Stimulated activated CD4-positive, alpha-beta T cell treated with anti-CD3 and anti-CD28 coated beads, Interleukin-12 subunit alpha, Interleukin-12 subunit beta, amount 100 ng/mL, for 4 hours (primary cell): ENCODE data around the gene PACSIN1.
"Not testable (repeated sequence)": the region's sequence is repeated elsewhere in the genome, so short reads cannot be mapped to it uniquely, and the experiment has no call there.

Source experiments
- DNase-seq: peaks from one replicate; pipeline ENCODE4 v3.0.0-alpha.2; 2020

PACSIN1 gene

GRCh38 chr6:34459899-34460593 is 5.8 kb upstream of the PACSIN1 start:
- peak; percentile 18 for DNase-seq

DNA sequence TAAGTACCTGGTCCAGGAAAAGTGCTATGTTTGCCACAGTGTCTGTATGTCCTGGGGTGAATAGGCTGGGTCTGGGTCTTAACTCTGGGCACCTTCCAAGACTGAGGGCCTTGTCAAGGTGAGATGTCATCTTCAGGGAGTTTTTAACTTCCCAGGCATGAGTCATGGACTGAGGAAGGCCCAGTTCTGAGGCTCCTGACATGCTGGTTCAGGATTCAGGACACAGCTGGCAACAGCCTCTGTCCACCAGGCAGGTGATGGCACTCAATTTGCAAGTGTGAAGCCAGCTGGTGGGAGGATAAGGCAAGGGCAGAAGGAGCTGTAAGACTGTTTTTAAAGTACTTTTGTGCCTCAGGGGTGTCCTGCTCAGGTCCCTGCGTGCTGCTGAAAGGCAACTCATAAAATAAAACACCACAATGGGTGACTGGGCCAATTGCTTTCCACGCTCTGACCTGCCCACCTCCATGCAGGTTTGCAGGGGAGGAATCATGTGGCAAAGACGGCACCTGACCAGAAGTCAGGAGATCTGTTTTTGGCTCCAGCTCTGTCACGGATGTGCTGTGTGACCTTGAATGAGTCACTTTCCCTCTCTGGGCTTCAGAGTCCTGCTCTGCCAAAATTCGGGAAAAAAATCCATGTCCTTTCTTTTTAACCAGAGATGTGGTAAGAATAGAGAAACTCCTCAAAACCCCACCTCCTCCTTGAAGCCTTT is 4.9 kb upstream of the PACSIN1 start:
- DNase-seq: no peak

GRCh38 chr6:34462010-34462409 is 3.9 kb upstream of the PACSIN1 start:
- DNase-seq: no peak

DNA sequence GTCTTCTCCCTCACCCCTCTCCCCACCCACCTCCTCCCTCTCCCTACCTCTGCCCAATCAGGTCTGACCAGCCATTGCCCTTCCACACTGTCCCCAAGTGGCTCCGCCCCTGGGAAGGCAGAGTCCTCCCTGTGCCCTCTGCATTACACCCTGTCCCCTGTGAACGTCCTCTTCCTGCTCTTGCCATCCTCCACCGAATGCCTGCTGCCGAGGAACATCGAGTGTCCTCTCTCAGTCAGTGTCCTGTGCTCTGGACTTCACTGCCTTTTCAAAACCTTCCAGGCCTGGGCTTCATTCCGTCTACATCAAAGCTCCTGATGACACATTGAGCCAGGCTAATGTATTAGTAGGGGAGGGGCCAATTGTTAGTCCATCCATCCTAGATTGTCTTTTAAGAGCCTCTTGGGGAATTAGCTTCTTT is 3.3 kb upstream of the PACSIN1 start:
- no peak for DNase-seq

DNA sequence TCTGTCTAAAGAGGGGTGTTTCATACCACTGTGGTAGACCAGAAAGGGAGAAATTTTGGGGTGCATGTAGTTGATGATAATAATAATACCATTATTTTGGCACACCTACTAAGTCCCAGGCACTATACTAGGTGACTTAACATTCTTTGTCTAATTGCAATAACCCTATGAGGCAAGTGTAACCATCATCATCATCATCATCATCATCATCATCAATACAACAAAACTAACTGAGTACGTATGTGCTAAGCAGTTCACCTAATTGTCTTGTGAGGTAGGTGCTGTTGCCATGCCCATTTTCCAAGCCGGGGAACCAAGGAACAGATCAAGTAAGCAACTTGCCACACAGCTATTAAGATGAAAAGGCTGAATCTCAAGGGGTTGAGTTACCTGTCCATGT is 2.6 kb upstream of the PACSIN1 start:
- DNase-seq: no peak

DNA sequence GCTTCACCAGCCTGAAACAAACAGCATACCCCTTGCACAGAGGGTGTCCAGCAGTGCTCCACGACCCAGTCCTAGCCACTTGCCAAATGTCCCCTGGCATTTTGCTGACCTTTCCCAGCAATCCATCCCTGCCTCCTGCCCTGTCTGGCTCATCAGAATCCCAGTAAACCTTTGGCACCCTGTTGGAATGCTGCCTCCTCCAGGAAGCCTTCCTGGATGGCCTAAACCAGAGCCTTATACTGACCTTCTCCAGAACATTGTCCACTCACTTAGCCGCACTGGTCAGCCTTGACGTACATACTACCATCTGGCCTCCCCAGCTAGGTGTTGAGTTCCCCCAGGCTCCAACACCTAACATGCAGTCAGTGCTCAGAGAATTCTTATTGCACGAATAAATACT is 2.0 kb upstream of the PACSIN1 start:
- DNase-seq: no peak

GRCh38 chr6:34466242-34467185 is 638 bp downstream of the PACSIN1 start:
- no peak for DNase-seq

DNA sequence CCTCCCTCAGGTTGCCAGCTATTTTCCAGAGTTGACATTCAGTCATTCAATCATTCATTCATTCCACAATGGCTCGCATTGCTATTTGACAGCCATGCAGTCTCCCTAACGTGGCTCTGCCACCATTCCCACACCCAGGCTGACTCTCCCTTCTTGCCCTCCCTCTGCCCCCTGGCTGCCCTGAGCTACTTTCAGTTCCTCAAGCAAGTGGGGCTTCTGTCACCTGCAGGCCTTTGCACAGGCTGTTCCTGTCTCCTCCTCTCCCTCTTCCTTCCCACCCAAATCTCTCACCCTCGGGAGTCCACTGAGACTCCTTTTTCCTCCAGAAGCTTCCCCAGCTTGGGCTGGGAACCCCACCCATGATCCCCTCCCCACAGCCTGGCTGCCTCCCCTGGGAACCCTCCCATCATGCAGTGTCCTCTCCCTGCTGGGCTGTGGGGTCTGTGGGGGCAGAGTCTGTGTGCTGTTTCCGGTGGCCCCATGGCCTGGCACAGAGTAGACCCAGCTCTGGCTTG is 2.6 kb downstream of the PACSIN1 start:
- no peak for DNase-seq

- no peak for DNase-seq
These were observed 3.6 kb downstream of the PACSIN1 start for GRCh38 chr6:34469499-34469898.

DNA sequence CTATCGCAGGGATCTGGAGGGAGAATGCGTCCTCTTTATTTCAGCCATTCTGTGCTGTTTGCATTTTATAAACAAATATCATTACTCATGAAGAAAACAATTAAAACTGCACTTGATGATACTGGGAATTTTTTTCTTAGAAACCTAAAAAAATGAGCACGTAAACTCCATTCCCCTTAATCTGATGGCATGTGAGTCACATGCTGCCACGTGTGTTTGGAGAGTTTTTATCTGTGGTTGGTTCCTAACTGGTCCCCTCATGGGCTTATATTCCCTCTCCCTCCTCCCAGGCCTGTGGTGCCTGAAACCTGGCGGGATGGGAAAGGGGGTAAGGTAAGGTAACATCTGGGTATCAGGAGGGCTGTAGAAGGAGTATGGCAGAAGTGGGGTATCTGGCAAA is 6.5 kb downstream of the PACSIN1 start:
- no peak for DNase-seq

DNA sequence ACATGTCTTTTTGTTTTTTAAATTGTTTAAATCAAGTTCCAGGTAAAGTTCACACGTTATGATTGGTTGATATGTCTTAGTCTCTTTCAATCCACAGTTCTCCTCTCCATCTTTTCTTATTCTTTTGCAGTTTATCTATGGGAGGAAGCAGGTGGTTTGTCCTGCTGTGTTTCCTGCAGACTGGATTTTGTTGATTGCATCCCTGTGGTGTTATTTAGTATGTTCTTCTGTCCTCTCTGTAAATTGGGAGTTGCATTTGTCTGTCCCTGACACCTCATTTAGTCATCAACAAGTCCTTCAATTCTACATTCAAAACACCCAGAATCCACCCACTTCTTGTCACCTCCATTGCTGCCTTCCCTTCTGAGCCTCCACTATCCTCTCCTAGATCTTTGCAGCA is 8.1 kb downstream of the PACSIN1 start:
- no peak for DNase-seq

DNA sequence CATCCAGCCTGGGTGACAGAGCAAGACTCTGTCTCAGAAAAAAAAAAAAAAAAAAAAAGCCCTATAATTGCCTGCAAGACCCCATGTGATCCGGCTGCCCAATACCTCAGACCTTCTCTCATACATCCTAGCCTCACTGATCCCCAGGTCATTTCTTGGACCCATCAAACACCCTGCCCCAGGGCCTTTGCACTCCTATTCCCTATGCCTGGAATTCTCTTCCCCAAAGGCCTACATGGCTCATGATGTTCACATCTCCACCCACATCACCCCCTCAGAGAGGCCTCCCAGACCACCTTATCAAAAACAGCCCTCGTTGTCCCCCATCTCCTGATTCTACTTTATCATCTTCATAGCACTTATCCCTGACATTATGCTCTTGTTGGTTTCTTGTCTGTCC is 8.9 kb downstream of the PACSIN1 start:
- DNase-seq: no peak

DNA sequence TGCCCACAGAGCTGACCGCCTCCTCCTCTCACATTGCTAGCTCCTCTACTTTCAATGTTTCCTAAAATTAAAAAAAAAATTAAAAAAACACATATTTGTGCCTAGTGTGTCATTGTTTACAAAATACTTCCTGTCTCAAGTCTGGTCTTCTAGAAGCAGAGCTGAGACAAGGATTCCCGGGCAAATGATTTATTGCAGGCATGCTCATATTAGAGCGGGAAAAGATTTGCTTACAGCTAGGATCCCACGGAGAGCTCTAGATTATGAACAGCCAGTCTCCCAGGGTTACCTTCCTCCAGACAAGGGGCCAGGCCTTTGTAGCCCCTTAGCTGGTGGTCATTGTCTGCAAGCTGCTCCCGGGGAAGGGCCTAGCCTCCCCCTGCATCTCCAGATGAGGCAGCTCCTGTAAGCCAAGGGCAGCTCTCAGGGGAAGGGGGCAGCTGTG is 9.4 kb downstream of the PACSIN1 start:
- DNase-seq: no peak

DNA sequence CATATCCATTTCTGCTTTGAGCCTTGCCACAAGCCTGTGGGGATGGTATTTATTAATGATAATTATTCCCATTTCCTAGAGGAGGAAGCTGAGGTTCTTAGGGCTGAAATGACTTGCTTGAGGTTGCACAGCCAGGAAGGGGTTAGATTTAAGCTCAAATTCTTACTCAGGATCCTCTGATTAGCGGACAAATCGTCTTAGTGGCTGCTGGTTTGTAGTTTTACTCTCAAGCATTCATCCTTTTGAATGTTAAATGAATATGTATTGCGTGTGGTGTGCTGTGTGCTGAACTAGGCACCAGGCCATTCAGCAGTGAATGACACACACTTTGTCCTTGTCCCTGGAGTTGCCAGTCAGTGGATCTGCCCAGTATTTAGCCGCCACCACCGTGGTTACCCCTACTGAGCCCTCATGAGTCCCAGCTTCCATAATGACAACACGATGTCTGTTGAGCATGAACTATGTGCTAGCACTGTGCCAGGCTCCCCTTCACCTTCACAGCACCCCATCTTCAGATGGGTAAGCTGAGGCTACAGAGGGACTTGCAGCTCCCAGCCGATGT is 10.0 kb downstream of the PACSIN1 start:
- no peak for DNase-seq

GRCh38 chr6:34476447-34476846 is 10.6 kb downstream of the PACSIN1 start:
- no peak for DNase-seq

- DNase-seq: no peak
These were observed 11.0 kb downstream of the PACSIN1 start for GRCh38 chr6:34476921-34477320.

DNA sequence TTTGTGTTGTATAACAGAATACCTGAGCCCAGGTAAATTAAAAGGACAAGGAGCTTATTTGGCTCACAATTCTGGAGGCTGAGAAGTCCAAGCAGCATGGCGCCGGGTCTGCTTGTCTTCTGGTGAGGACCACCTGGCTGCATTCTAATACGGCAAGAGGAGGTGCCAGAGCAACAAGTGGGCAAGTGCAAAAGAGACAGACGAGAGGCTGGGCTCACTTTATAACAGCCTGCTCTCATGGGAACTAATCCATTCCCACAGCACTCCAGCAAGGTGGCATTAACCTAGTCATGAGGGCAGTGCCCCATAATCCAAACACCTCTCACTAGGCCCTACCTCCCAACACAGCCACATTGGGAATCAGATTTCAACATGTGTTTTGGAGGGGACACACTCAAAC is 12.9 kb downstream of the PACSIN1 start:
- DNase-seq: no peak

DNA sequence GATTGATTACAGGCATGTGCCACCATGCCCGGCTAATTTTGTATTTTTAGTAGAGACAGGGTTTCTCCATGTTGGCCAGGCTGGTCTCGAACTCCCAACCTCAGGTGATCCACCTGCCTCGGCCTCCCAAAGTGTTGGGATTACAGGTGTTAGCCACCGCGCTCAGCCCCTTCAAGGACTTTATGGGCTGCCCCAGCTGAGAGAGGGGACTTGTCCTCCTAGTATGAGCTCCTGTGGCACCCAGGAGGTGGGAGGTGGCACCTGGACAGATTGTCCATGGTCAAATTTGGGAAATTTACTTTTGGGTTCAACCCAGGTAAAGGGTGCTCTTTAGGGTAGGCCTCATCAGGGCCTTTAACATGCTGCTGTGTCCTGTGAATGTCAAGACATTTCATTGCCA is 17.9 kb downstream of the PACSIN1 start:
- DNase-seq: not testable (repeated sequence)

- no peak for DNase-seq
These were observed 18.5 kb downstream of the PACSIN1 start for GRCh38 chr6:34484391-34484790.

GRCh38 chr6:34484899-34485298 is 19.0 kb downstream of the PACSIN1 start:
- peak; percentile 60 for DNase-seq

GRCh38 chr6:34485321-34486060 is 19.6 kb downstream of the PACSIN1 start:
- DNase-seq: no peak

- DNase-seq: no peak
These were observed 20.3 kb downstream of the PACSIN1 start for GRCh38 chr6:34486106-34486740.
